HL-60/S4 treated with retinoic acid at 250 ng/mL for 4 days and 3 days (cell line): Measurements from ENCODE around the gene CTAGE15.
"Not testable (repeated sequence)": the region's sequence is repeated elsewhere in the genome, so short reads cannot be mapped to it uniquely, and the experiment has no call there.

ENCODE experiments used
- in situ Hi-C: fragments of 300-500 bp; cut with MboI; formaldehyde crosslinking; loops from 2 replicates; pipeline ENCODE4 v1.7.0; 2022; ENCODE audit warnings: low sequenced_read_pairs

CTAGE15 gene

GRCh38 chr7:143571501-143571900, at the start of gene CTAGE15:
TSS of gene CTAGE15 (plus strand) at chr7:143571801. CDS start at chr7:143571818, 17 bp downstream.
- in situ Hi-C loops, result not testable (repeated sequence)

- in situ Hi-C loops, result not testable (repeated sequence)
These were observed 49.2 kb upstream of the CTAGE15 start for GRCh38 chr7:143522309-143522916.

GRCh38 chr7:143531169-143531926, 40.3 kb upstream of the CTAGE15 start:
- in situ Hi-C loops, result not testable (repeated sequence)

- in situ Hi-C loops, result not testable (repeated sequence)
These were observed 39.7 kb upstream of the CTAGE15 start for GRCh38 chr7:143531932-143532331.

- in situ Hi-C loops, result not testable (repeated sequence)
These were observed 38.3 kb upstream of the CTAGE15 start for GRCh38 chr7:143533213-143533839.

- in situ Hi-C loops, result not testable (repeated sequence)
These were observed 35.2 kb upstream of the CTAGE15 start for GRCh38 chr7:143536443-143536842.

- in situ Hi-C loops, result not testable (repeated sequence)
These were observed 28.1 kb upstream of the CTAGE15 start for GRCh38 chr7:143543288-143544038.

GRCh38 chr7:143555968-143556367, 15.6 kb upstream of the CTAGE15 start:
- in situ Hi-C loops, result not testable (repeated sequence)

- in situ Hi-C loops, result not testable (repeated sequence)
These were observed 8.3 kb upstream of the CTAGE15 start for GRCh38 chr7:143563306-143563705.

GRCh38 chr7:143566001-143566400, 5.6 kb upstream of the CTAGE15 start:
- in situ Hi-C loops, result not testable (repeated sequence)

- in situ Hi-C loops, result not testable (repeated sequence)
These were observed 16.6 kb downstream of the CTAGE15 start for GRCh38 chr7:143588183-143588582.

GRCh38 chr7:143589897-143590296, 18.3 kb downstream of the CTAGE15 start:
- in situ Hi-C loops, result not testable (repeated sequence)

GRCh38 chr7:143598086-143598485, 26.5 kb downstream of the CTAGE15 start:
- in situ Hi-C loops, result not testable (repeated sequence)

- in situ Hi-C loops, result not testable (repeated sequence)
These were observed 31.9 kb downstream of the CTAGE15 start for GRCh38 chr7:143603549-143603948.

GRCh38 chr7:143606088-143606487, 34.5 kb downstream of the CTAGE15 start:
- in situ Hi-C loops, result not testable (repeated sequence)

- in situ Hi-C loops, result not testable (repeated sequence)
These were observed 43.9 kb downstream of the CTAGE15 start for GRCh38 chr7:143615545-143615944.

- in situ Hi-C loops, result not testable (repeated sequence)
These were observed 45.6 kb downstream of the CTAGE15 start for GRCh38 chr7:143617204-143617603.

GRCh38 chr7:143620058-143620457, 48.5 kb downstream of the CTAGE15 start:
- in situ Hi-C loops, result not testable (repeated sequence)

- in situ Hi-C loops, result not testable (repeated sequence)
These were observed 49.0 kb downstream of the CTAGE15 start, which contains the start of gene TCAF2 for GRCh38 chr7:143620646-143621045. TSS of gene TCAF2 (plus strand) at chr7:143620974.

- in situ Hi-C loops, result not testable (repeated sequence)
These were observed 49.6 kb downstream of the CTAGE15 start for GRCh38 chr7:143621175-143621574.

GRCh38 chr7:143622130-143622529, 50.5 kb downstream of the CTAGE15 start:
- in situ Hi-C loops, result not testable (repeated sequence)
